Neural progenitor cell (in vitro differentiated cells): ENCODE results near the gene VPS45. TPM values are rescaled to one million over a fixed set of nuclear protein-coding genes. Genes with fewer than 3 reads are reported as not detected.
"Not testable (repeated sequence)": the region's sequence is repeated elsewhere in the genome, so short reads cannot be mapped to it uniquely, and the experiment has no call there.

Experiments
- DNase-seq: peaks from one replicate; pipeline ENCODE4 v3.0.0-alpha.2; 2016; ENCODE audit warnings: low spot score
- H2AFZ ChIP-seq: fragments of 200-600 bp; sonication (generic); replicated peaks from 2 replicates; pipeline ENCODE4 v1.6.1; 2016; ENCODE audit warnings: antibody characterized with exemption
- H3F3A ChIP-seq: fragments of 200-600 bp; sonication (generic); 2 replicates; pipeline ENCODE4 v1.6.1; 2016; ENCODE audit warnings: antibody characterized with exemption, low read depth
- H3K27ac ChIP-seq: fragments of 200-600 bp; sonication (generic); 2 replicates; pipeline ENCODE4 v1.5.1; 2016; ENCODE audit warnings: mild to moderate bottlenecking
- H3K27me3 ChIP-seq: fragments of 200-600 bp; sonication (generic); 2 replicates; pipeline ENCODE4 v1.6.1; 2016; ENCODE audit warnings: mild to moderate bottlenecking, moderate library complexity
- H3K36me3 ChIP-seq: fragments of 200-600 bp; sonication (generic); 2 replicates; pipeline ENCODE4 v1.5.1; 2016
- H3K4me1 ChIP-seq: fragments of 200-600 bp; sonication (generic); 2 replicates; pipeline ENCODE4 v1.6.1; 2016; ENCODE audit warnings: mixed run types
- H3K4me2 ChIP-seq: fragments of 200-600 bp; sonication (generic); 2 replicates; pipeline ENCODE4 v1.6.1; 2016
- H3K4me3 ChIP-seq: fragments of 200-600 bp; sonication (generic); 2 replicates; pipeline ENCODE4 v1.5.1; 2016
- H3K79me2 ChIP-seq: fragments of 200-600 bp; sonication (generic); 2 replicates; pipeline ENCODE4 v1.6.1; 2016; ENCODE audit warnings: low read depth
- H3K9ac ChIP-seq: fragments of 200-600 bp; sonication (generic); 2 replicates; pipeline ENCODE4 v1.6.1; 2016
- H3K9me3 ChIP-seq: fragments of 200-600 bp; sonication (generic); 2 replicates; pipeline ENCODE4 v1.5.1; 2016; ENCODE audit warnings: low read depth
- H4K20me1 ChIP-seq: fragments of 200-600 bp; sonication (generic); 2 replicates; pipeline ENCODE4 v1.6.1; 2016; ENCODE audit warnings: low read depth
- H3K27ac Mint-ChIP-seq: 3 replicates; pipeline ENCODE4 v1.8.0; 2021; ENCODE audit warnings: mixed read lengths
- H3K27me3 Mint-ChIP-seq: 2 replicates; pipeline ENCODE4 v1.8.0; 2022; ENCODE audit warnings: low read depth, mild to moderate bottlenecking, inconsistent platforms, moderate library complexity, mixed read lengths; ENCODE audit not compliant: insufficient read depth
- H3K36me3 Mint-ChIP-seq: 3 replicates; pipeline ENCODE4 v1.8.0; 2021; ENCODE audit warnings: mixed read lengths
- H3K4me1 Mint-ChIP-seq: 3 replicates; pipeline ENCODE4 v1.8.0; 2021; ENCODE audit warnings: mixed read lengths
- H3K4me3 Mint-ChIP-seq: 3 replicates; pipeline ENCODE4 v1.8.0; 2021; ENCODE audit warnings: mild to moderate bottlenecking, moderate library complexity, mixed read lengths
- H3K9me3 Mint-ChIP-seq: 3 replicates; pipeline ENCODE4 v1.8.0; 2020; ENCODE audit warnings: mixed read lengths
- CTCF ChIP-seq: fragments of 200-600 bp; sonication (generic); IDR thresholded peaks from 2 replicates; pipeline ENCODE4 v1.5.1; 2017; ENCODE audit warnings: antibody characterized with exemption, mild to moderate bottlenecking
- EZH2 ChIP-seq: fragments of 200-600 bp; sonication (generic); IDR thresholded peaks from 2 replicates; pipeline ENCODE4 v1.6.1; 2017; ENCODE audit warnings: antibody characterized with exemption, mild to moderate bottlenecking, moderate library complexity
- EZH2phosphoT487 ChIP-seq: fragments of 200-600 bp; sonication (generic); IDR thresholded peaks from 2 replicates; pipeline ENCODE4 v1.6.1; 2017; ENCODE audit warnings: antibody characterized with exemption
- total RNA-seq: library from RNA; depleted of rRNA; stranded (reverse); fragments of >200 nt; gene quantifications from 2 replicates; pipeline ENCODE4 v1.2.3, GENCODE V29; 2015; ENCODE audit warnings: low replicate concordance

The VPS45 gene
- total RNA-seq, 1 donor from 2014 or later, result 68.7 TPM

- H3K4me2 ChIP-seq, result no peak overlapping the region
- no peaks in the 10 kb centered on the region for H4K20me1 ChIP-seq
- H3K4me3 Mint-ChIP-seq, result no peak overlapping the region
- H3K4me1 Mint-ChIP-seq, result no peaks in the 10 kb centered on the region
- no peaks in the 10 kb centered on the region for H3K4me1 ChIP-seq
- H3K4me3 ChIP-seq, result no peak overlapping the region
- no peaks in the 10 kb centered on the region for H3K9me3 Mint-ChIP-seq
- no peak for DNase-seq
- no peak overlapping the region for H2AFZ ChIP-seq
- H3K9me3 ChIP-seq, result no peaks in the 10 kb centered on the region
- no peak overlapping the region for H3K27ac ChIP-seq
- H3F3A ChIP-seq, result peaks cover 6% of the 10 kb centered on the region
- H3K9ac ChIP-seq, result no peak overlapping the region
- H3K79me2 ChIP-seq, result no peaks in the 10 kb centered on the region
- TF ChIP-seq CTCF (no peak), EZH2phosphoT487 (no peak)
- H3K27me3 Mint-ChIP-seq, result no peaks in the 10 kb centered on the region
- H3K36me3 Mint-ChIP-seq, result no peaks in the 10 kb centered on the region
- no peaks in the 10 kb centered on the region for H3K36me3 ChIP-seq
- no peaks in the 10 kb centered on the region for H3K27me3 ChIP-seq
- no peak overlapping the region for H3K27ac Mint-ChIP-seq
These were observed 13.7 kb upstream of the VPS45 start for GRCh38 chr1:150053926-150054325.

GRCh38 chr1:150055507-150055906 is 12.1 kb upstream of the VPS45 start:
- not testable (repeated sequence) for H3K4me1 Mint-ChIP-seq, H3K4me3 Mint-ChIP-seq, H3K9ac ChIP-seq, H2AFZ ChIP-seq, H3K4me1 ChIP-seq, H3K36me3 Mint-ChIP-seq, H3F3A ChIP-seq, H3K4me2 ChIP-seq, H3K9me3 ChIP-seq, H3K27ac Mint-ChIP-seq, H3K79me2 ChIP-seq, H3K9me3 Mint-ChIP-seq, H4K20me1 ChIP-seq, H3K27me3 ChIP-seq, H3K27ac ChIP-seq, H3K4me3 ChIP-seq, H3K36me3 ChIP-seq, H3K27me3 Mint-ChIP-seq, DNase-seq

GRCh38 chr1:150056407-150056806 is 11.2 kb upstream of the VPS45 start:
- no peak for TF ChIP-seq EZH2phosphoT487
- TF ChIP-seq EZH2, result no peak
- TF ChIP-seq CTCF, result no peak
- Histone ChIP-seq H3K27ac (no peak overlapping the region), H3K27me3 (no peaks in the 10 kb centered on the region), H3K4me1 (no peaks in the 10 kb centered on the region), H4K20me1 (no peaks in the 10 kb centered on the region), H2AFZ (no peak overlapping the region), H3K9me3 (no peaks in the 10 kb centered on the region), H3K79me2 (no peaks in the 10 kb centered on the region), H3K4me3 (no peak overlapping the region), H3K4me2 (no peak overlapping the region), H3K9ac (no peak overlapping the region), H3K36me3 (no peaks in the 10 kb centered on the region), H3F3A (peaks cover 6% of the 10 kb centered on the region)
- Mint-ChIP-seq H3K4me3 (no peak overlapping the region), H3K4me1 (no peaks in the 10 kb centered on the region), H3K27me3 (no peaks in the 10 kb centered on the region), H3K27ac (no peak overlapping the region), H3K36me3 (no peaks in the 10 kb centered on the region), H3K9me3 (no peaks in the 10 kb centered on the region)
- DNase-seq, result no peak

- H3K36me3 ChIP-seq, result no peaks in the 10 kb centered on the region
- Mint-ChIP-seq H3K4me3 (no peak overlapping the region), H3K27ac (no peak overlapping the region), H3K36me3 (peaks cover 2% of the 10 kb centered on the region), H3K4me1 (peaks cover 2% of the 10 kb centered on the region), H3K27me3 (no peaks in the 10 kb centered on the region), H3K9me3 (no peaks in the 10 kb centered on the region)
- no peaks in the 10 kb centered on the region for H4K20me1 ChIP-seq
- H3K4me3 ChIP-seq, result no peak overlapping the region
- TF ChIP-seq EZH2phosphoT487, result no peak
- TF ChIP-seq CTCF, result no peak
- no peak for TF ChIP-seq EZH2
- DNase-seq, result no peak
- no peak overlapping the region for H3K27ac ChIP-seq
- H3K27me3 ChIP-seq, result no peaks in the 10 kb centered on the region
- H3K9ac ChIP-seq, result no peak overlapping the region
- peaks cover 6% of the 10 kb centered on the region for H3K79me2 ChIP-seq
- H2AFZ ChIP-seq, result no peak overlapping the region
- no peaks in the 10 kb centered on the region for H3K4me1 ChIP-seq
- H3K9me3 ChIP-seq, result no peaks in the 10 kb centered on the region
- peaks cover 6% of the 10 kb centered on the region for H3F3A ChIP-seq
- H3K4me2 ChIP-seq, result no peak overlapping the region
These were observed 7.3 kb upstream of the VPS45 start for GRCh38 chr1:150060260-150060659.
